ENCODE measurements around the gene BIRC3. TPM values are rescaled to one million over a fixed set of nuclear protein-coding genes. Genes with fewer than 3 reads are reported as not detected.

Gene BIRC3
- total and polyA plus RNA-seq, 2 experiments from 2014 or later: 0.79 to 0.97 TPM

DNA sequence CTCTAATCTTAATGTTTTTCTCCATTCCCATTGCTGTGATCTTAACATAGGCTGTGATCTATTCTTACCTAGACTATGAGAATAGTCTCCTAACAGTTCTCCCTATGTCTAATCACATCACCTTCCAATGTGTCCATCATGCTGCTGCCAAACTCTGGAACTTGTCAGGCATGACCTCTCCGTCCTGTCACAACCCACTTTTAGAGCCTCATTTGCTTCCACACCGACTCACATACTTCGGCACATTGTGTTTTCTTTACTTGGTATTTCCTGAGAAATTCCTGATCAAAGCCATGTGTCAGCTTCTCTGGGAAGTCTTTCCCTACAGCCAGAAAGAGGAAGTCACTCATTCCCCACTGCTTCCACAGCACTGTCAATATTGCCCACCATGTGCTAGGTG lies 40.5 kb upstream of the BIRC3 start:
- peak; percentile 31 for DNase-seq
- in situ Hi-C loops (cut with MboI): no loop called here
- H3K9ac ChIP-seq: no peak overlapping the region
- H2AFZ ChIP-seq: 0 out of 2 replicates have a peak overlapping the region, but pooled peaks have one; percentile 11
- no peak overlapping the region for H3K27ac ChIP-seq
- H3K79me2 ChIP-seq (ENCODE audit: insufficient read depth): no peaks in the 10 kb centered on the region
- H3F3A ChIP-seq (ENCODE audit: insufficient read depth): peaks cover 22% of the 10 kb centered on the region
- H4K20me1 ChIP-seq (ENCODE audit: insufficient read depth): no peaks in the 10 kb centered on the region
- H3K27me3 ChIP-seq (replicated peaks; ENCODE audit: insufficient read depth): no peaks in the 10 kb centered on the region
- TF ChIP-seq EZH2phosphoT487 (IDR thresholded peaks at IDR 0.05; ENCODE audit: insufficient read depth, low read depth) (no peak), EZH2 (IDR thresholded peaks at IDR 0.05; ENCODE audit: insufficient read depth, poor library complexity, severe bottlenecking) (no peak)
- H3K9me3 ChIP-seq (ENCODE audit: low read depth): no peaks in the 10 kb centered on the region
- H3K36me3 ChIP-seq (ENCODE audit: low read depth): no peaks in the 10 kb centered on the region
- H3K4me1 ChIP-seq (ENCODE audit: insufficient read depth): peaks cover 24% of the 10 kb centered on the region
- no peak overlapping the region for H3K4me3 ChIP-seq
- no peak overlapping the region for H3K4me2 ChIP-seq (ENCODE audit: unreplicated experiment)
- WGBS, 2 experiments (ENCODE audit: low coverage in 1 of 2, low lambda C conversion rate in 2 of 2, missing lambda C conversion rate in 2 of 2): 1 to 16% methylated on average over 3 of the region's 3 CpGs
- H3K9me2 ChIP-seq (ENCODE audit: insufficient read depth): no peaks in the 10 kb centered on the region

DNA sequence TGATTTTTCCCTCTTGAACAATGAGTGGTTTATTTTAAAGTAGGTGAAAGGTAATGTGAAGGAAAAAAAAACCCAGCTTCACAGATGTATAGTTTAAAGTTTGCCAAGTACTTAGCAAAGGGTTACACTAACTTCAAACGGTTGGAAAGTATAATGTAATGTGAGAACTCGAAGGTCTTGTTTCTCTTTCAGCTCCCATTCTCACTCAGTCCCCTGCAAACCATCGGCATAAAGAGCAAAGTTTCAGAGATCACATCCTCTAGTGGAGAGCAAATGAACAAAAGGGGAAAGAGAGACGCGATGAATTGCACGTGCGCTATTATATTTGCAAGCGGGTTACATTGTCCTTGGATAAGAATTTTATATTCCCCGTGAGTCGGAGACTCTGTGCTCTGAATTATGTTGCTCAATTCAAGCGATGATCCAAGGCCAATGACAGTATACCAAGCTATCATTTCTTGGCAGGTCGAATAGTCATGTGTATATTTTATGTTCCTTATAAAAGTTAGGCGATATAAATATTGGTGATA lies 37.6 kb upstream of the BIRC3 start:
- peaks cover 39% of the 10 kb centered on the region for H3K4me1 ChIP-seq (ENCODE audit: insufficient read depth)
- peaks cover 32% of the 10 kb centered on the region for H3F3A ChIP-seq (ENCODE audit: insufficient read depth)
- no peaks in the 10 kb centered on the region for H3K79me2 ChIP-seq (ENCODE audit: insufficient read depth)
- WGBS, 2 experiments (ENCODE audit: low coverage in 1 of 2, low lambda C conversion rate in 2 of 2, missing lambda C conversion rate in 2 of 2): 14 to 15% methylated on average over 13 of the region's 13 CpGs
- no peaks in the 10 kb centered on the region for H4K20me1 ChIP-seq (ENCODE audit: insufficient read depth)
- no peaks in the 10 kb centered on the region for H3K27me3 ChIP-seq (replicated peaks; ENCODE audit: insufficient read depth)
- TF ChIP-seq EZH2phosphoT487 (IDR thresholded peaks at IDR 0.05; ENCODE audit: insufficient read depth, low read depth) (no peak), EZH2 (IDR thresholded peaks at IDR 0.05; ENCODE audit: insufficient read depth, poor library complexity, severe bottlenecking) (no peak)
- no peaks in the 10 kb centered on the region for H3K9me3 ChIP-seq (ENCODE audit: low read depth)
- H3K9me2 ChIP-seq (ENCODE audit: insufficient read depth): no peaks in the 10 kb centered on the region
- peak overlapping the region; percentile 52 for H3K9ac ChIP-seq
- peak overlapping the region; percentile 20; the same call in 1 of the 2 replicates for H3K27ac ChIP-seq
- H3K36me3 ChIP-seq (ENCODE audit: low read depth): no peaks in the 10 kb centered on the region
- peak overlapping the region; percentile 88 for H3K4me2 ChIP-seq (ENCODE audit: unreplicated experiment)
- DNase-seq: peak; percentile 61
- peak overlapping the region; percentile 59 for H3K4me3 ChIP-seq
- in situ Hi-C loops (cut with MboI): no loop called here
- peak overlapping the region; percentile 83 for H2AFZ ChIP-seq

DNA sequence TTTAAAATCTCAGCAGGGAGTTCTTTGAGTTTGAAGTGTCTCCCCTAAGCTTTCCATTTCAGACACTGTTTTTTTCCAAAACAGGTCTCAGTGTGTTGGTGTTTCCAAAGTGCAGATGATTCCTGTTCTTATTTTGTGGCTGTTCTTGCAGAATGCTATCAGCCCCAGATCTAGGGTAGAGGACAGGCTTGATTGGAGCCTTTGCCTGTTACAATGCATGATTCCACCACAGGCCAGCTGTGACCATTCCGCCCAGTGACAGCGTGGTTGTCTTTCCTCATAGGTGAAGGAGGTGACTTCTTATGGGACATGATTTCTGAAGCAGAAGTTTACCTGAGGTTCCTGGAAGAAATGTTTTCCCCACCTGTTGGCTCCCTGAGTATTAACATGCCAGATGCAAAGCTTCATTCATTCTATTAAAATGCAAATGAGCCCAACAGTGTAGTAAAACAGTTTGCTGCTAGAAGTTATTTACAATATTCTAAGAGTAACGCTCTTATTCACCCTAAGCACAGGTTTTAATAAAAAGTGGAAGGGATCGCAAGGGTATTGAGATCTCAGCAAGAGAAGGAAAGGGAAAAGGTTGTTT lies 36.9 kb upstream of the BIRC3 start:
- in situ Hi-C loops (cut with MboI): no loop called here
- Histone ChIP-seq H3K36me3 (ENCODE audit: low read depth) (no peaks in the 10 kb centered on the region), H3K9ac (no peak overlapping the region), H3K79me2 (ENCODE audit: insufficient read depth) (no peaks in the 10 kb centered on the region), H3K4me1 (ENCODE audit: insufficient read depth) (peaks cover 39% of the 10 kb centered on the region), H3K9me2 (ENCODE audit: insufficient read depth) (no peaks in the 10 kb centered on the region), H3K4me3 (no peak overlapping the region), H3K27me3 (replicated peaks; ENCODE audit: insufficient read depth) (no peaks in the 10 kb centered on the region), H3F3A (ENCODE audit: insufficient read depth) (peaks cover 32% of the 10 kb centered on the region), H3K27ac (no peak overlapping the region), H2AFZ (peak overlapping the region; percentile 83), H4K20me1 (ENCODE audit: insufficient read depth) (no peaks in the 10 kb centered on the region), H3K9me3 (ENCODE audit: low read depth) (no peaks in the 10 kb centered on the region), H3K4me2 (ENCODE audit: unreplicated experiment) (peak overlapping the region; percentile 88)
- DNase-seq: no peak
- TF ChIP-seq EZH2phosphoT487 (IDR thresholded peaks at IDR 0.05; ENCODE audit: insufficient read depth, low read depth): no peak
- TF ChIP-seq EZH2 (IDR thresholded peaks at IDR 0.05; ENCODE audit: insufficient read depth, poor library complexity, severe bottlenecking): no peak
- WGBS, 2 experiments (ENCODE audit: low coverage in 1 of 2, low lambda C conversion rate in 2 of 2, missing lambda C conversion rate in 2 of 2): 97 to 98% methylated on average over 4 of the region's 4 CpGs

DNA sequence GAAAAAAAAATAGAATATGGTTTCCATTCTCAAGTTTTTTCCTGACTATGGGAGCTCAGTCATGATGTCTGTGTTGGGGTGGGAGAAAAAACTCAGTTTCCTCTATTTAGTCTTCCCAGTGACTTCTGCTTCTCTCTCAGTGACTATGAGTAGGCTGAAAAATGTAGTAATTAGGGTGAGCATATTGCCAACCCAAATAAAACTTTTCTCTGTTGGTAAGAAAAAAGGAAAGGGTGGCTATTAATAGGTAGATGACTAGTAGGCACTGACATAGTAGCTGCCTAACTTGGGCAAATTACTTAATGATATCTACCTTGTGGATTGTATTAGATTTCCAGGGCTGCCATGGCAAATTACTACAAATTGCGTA lies 34.2 kb upstream of the BIRC3 start:
- WGBS, 2 experiments (ENCODE audit: low coverage in 1 of 2, low lambda C conversion rate in 2 of 2, missing lambda C conversion rate in 2 of 2): 100% methylated on average over 1 of the region's 1 CpG
- no peak for TF ChIP-seq EZH2phosphoT487 (IDR thresholded peaks at IDR 0.05; ENCODE audit: insufficient read depth, low read depth)
- no peak for TF ChIP-seq EZH2 (IDR thresholded peaks at IDR 0.05; ENCODE audit: insufficient read depth, poor library complexity, severe bottlenecking)
- no peaks in the 10 kb centered on the region for H4K20me1 ChIP-seq (ENCODE audit: insufficient read depth)
- peak; percentile 74 for DNase-seq
- no peaks in the 10 kb centered on the region for H3K36me3 ChIP-seq (ENCODE audit: low read depth)
- no peak overlapping the region for H2AFZ ChIP-seq
- H3K9ac ChIP-seq: no peak overlapping the region
- no peak overlapping the region for H3K4me3 ChIP-seq
- H3F3A ChIP-seq (ENCODE audit: insufficient read depth): peaks cover 25% of the 10 kb centered on the region
- H3K79me2 ChIP-seq (ENCODE audit: insufficient read depth): no peaks in the 10 kb centered on the region
- H3K9me3 ChIP-seq (ENCODE audit: low read depth): no peaks in the 10 kb centered on the region
- in situ Hi-C loops (cut with MboI): no loop called here
- H3K27ac ChIP-seq: no peak overlapping the region
- H3K4me1 ChIP-seq (ENCODE audit: insufficient read depth): peaks cover 24% of the 10 kb centered on the region
- H3K4me2 ChIP-seq (ENCODE audit: unreplicated experiment): no peak overlapping the region
- no peaks in the 10 kb centered on the region for H3K27me3 ChIP-seq (replicated peaks; ENCODE audit: insufficient read depth)
- no peaks in the 10 kb centered on the region for H3K9me2 ChIP-seq (ENCODE audit: insufficient read depth)
